H9 (cell line): ENCODE results near the gene BANP. TPM values are rescaled to one million over a fixed set of nuclear protein-coding genes. Genes with fewer than 3 reads are reported as not detected.

Experiments used
- DNase-seq: peaks from one replicate; pipeline ENCODE4 v3.0.0-alpha.2; 2017
- H2AFZ ChIP-seq: one replicate; pipeline ENCODE4 v1.6.1; 2013; ENCODE audit warnings: mild to moderate bottlenecking, low read length, control low read depth, moderate library complexity
- H2AK5ac ChIP-seq: 2 replicates; pipeline ENCODE4 v1.6.1; 2013; ENCODE audit warnings: low read length, control low read depth, mixed read lengths; ENCODE audit not compliant: insufficient read length
- H2BK120ac ChIP-seq: one replicate; pipeline ENCODE4 v1.6.1; 2013; ENCODE audit warnings: low read depth, mild to moderate bottlenecking, low read length, control low read depth, inconsistent platforms; ENCODE audit not compliant: poor library complexity, severe bottlenecking
- H2BK12ac ChIP-seq: 2 replicates; pipeline ENCODE4 v1.6.1; 2013; ENCODE audit warnings: low read length, control low read depth, mixed read lengths, low read depth; ENCODE audit not compliant: insufficient read length
- H2BK15ac ChIP-seq: 2 replicates; pipeline ENCODE4 v1.6.1; 2013; ENCODE audit warnings: low read depth, low read length, control low read depth
- H2BK20ac ChIP-seq: one replicate; pipeline ENCODE4 v1.6.1; 2013; ENCODE audit warnings: low read depth, mild to moderate bottlenecking, low read length, control low read depth, inconsistent platforms; ENCODE audit not compliant: poor library complexity, severe bottlenecking
- H2BK5ac ChIP-seq: 2 replicates; pipeline ENCODE4 v1.6.1; 2013; ENCODE audit warnings: low read length, control low read depth, mixed read lengths; ENCODE audit not compliant: insufficient read length
- H3K14ac ChIP-seq: 2 replicates; pipeline ENCODE4 v1.6.1; 2013; ENCODE audit warnings: low read length, control low read depth; ENCODE audit not compliant: insufficient read depth
- H3K18ac ChIP-seq: 2 replicates; pipeline ENCODE4 v1.6.1; 2013; ENCODE audit warnings: low read depth, mild to moderate bottlenecking, mixed read lengths, low read length, control low read depth; ENCODE audit not compliant: insufficient read length
- H3K23ac ChIP-seq: 2 replicates; pipeline ENCODE4 v1.6.1; 2013; ENCODE audit warnings: low read length, control low read depth, mixed read lengths, low read depth; ENCODE audit not compliant: insufficient read length
- H3K23me2 ChIP-seq: 2 replicates; pipeline ENCODE4 v1.6.1; 2013; ENCODE audit warnings: low read depth, mild to moderate bottlenecking, mixed read lengths, low read length, control low read depth; ENCODE audit not compliant: insufficient read length, poor library complexity, severe bottlenecking
- H3K27ac ChIP-seq: 2 replicates; pipeline ENCODE4 v1.5.1; 2013; ENCODE audit warnings: low read length, control low read depth, mixed read lengths, low read depth; ENCODE audit not compliant: insufficient read length
- H3K27me3 ChIP-seq: 2 replicates; pipeline ENCODE4 v1.6.1; 2013; ENCODE audit warnings: low read length, control low read depth, inconsistent platforms; ENCODE audit not compliant: insufficient read depth
- H3K4ac ChIP-seq: 2 replicates; pipeline ENCODE4 v1.6.1; 2013; ENCODE audit warnings: low read depth, mild to moderate bottlenecking, control low read depth, inconsistent platforms, low read length, moderate library complexity
- H3K4me1 ChIP-seq: 2 replicates; pipeline ENCODE4 v1.6.1; 2013; ENCODE audit warnings: low read length, control low read depth, inconsistent platforms; ENCODE audit not compliant: insufficient read depth
- H3K4me2 ChIP-seq: 2 replicates; pipeline ENCODE4 v1.6.1; 2013; ENCODE audit warnings: low read length, control low read depth, mixed read lengths; ENCODE audit not compliant: insufficient read length, insufficient read depth
- H3K56ac ChIP-seq: 2 replicates; pipeline ENCODE4 v1.6.1; 2013; ENCODE audit warnings: low read depth, mild to moderate bottlenecking, mixed read lengths, low read length, control low read depth; ENCODE audit not compliant: insufficient read length
- H3K79me1 ChIP-seq: 2 replicates; pipeline ENCODE4 v1.6.1; 2013; ENCODE audit warnings: low read depth, mild to moderate bottlenecking, moderate library complexity, low read length, control low read depth, inconsistent platforms; ENCODE audit not compliant: insufficient read depth, poor library complexity, severe bottlenecking
- H3K79me2 ChIP-seq: 2 replicates; pipeline ENCODE4 v1.6.1; 2013; ENCODE audit warnings: low read length, control low read depth, inconsistent platforms; ENCODE audit not compliant: insufficient read depth
- H3K9ac ChIP-seq: 2 replicates; pipeline ENCODE4 v1.6.1; 2013; ENCODE audit warnings: low read length, control low read depth, mixed read lengths; ENCODE audit not compliant: insufficient read length; ENCODE audit errors: extremely low read depth
- H3K9me3 ChIP-seq: one replicate; pipeline ENCODE4 v1.6.1; 2013; ENCODE audit warnings: low read depth, low read length, inconsistent platforms; ENCODE audit not compliant: control insufficient read depth
- H3T11ph ChIP-seq: one replicate; pipeline ENCODE4 v1.6.1; 2013; ENCODE audit warnings: mild to moderate bottlenecking, low read length, control low read depth, inconsistent platforms
- H4K20me1 ChIP-seq: one replicate; pipeline ENCODE4 v1.6.1; 2013; ENCODE audit not compliant: control insufficient read depth, insufficient read length, insufficient read depth
- H4K5ac ChIP-seq: 2 replicates; pipeline ENCODE4 v1.6.1; 2013; ENCODE audit warnings: low read depth, mild to moderate bottlenecking, mixed read lengths, low read length, control low read depth; ENCODE audit not compliant: insufficient read length
- H4K8ac ChIP-seq: replicated peaks from 2 replicates; pipeline ENCODE4 v1.6.1; 2013; ENCODE audit warnings: low read length, control low read depth, mixed read lengths, low read depth; ENCODE audit not compliant: insufficient read length
- H4K91ac ChIP-seq: 2 replicates; pipeline ENCODE4 v1.6.1; 2013; ENCODE audit warnings: low read depth, mild to moderate bottlenecking, moderate library complexity, mixed read lengths, low read length, control low read depth; ENCODE audit not compliant: insufficient read length
- H3K27ac Mint-ChIP-seq, 3 experiments: 2 replicates in 2 of 3; 3 replicates in 1 of 3; pipeline ENCODE4 v1.8.0; 2020 to 2021; ENCODE audit warnings: mixed read lengths in 3 of 3, mild to moderate bottlenecking in 1 of 3, moderate library complexity in 1 of 3
- H3K27me3 Mint-ChIP-seq: 2 replicates; pipeline ENCODE4 v1.8.0; 2021; ENCODE audit warnings: low read depth, mild to moderate bottlenecking, moderate library complexity, mixed read lengths
- H3K36me3 Mint-ChIP-seq, 3 experiments: 2 replicates in 2 of 3; 3 replicates in 1 of 3; pipeline ENCODE4 v1.8.0; 2020 to 2021; ENCODE audit warnings: low read depth in 3 of 3, mixed read lengths in 3 of 3; ENCODE audit not compliant: insufficient read depth in 1 of 3
- H3K4me1 Mint-ChIP-seq, 2 experiments: 2 replicates each; pipeline ENCODE4 v1.8.0; 2020; ENCODE audit warnings: mixed read lengths in 2 of 2
- H3K4me3 Mint-ChIP-seq, 2 experiments: 2 replicates in 1 of 2; 3 replicates in 1 of 2; pipeline ENCODE4 v1.8.0; 2020 to 2021; ENCODE audit warnings: mild to moderate bottlenecking in 2 of 2, mixed read lengths in 2 of 2, moderate library complexity in 1 of 2
- H3K9me3 Mint-ChIP-seq, 2 experiments: 2 replicates in 1 of 2; 3 replicates in 1 of 2; pipeline ENCODE4 v1.8.0; 2020; ENCODE audit warnings: mild to moderate bottlenecking in 2 of 2, mixed read lengths in 2 of 2, moderate library complexity in 1 of 2
- CTCF ChIP-seq: fragments of 200-600 bp; sonication (generic); conservative IDR thresholded peaks from 3 replicates; pipeline ENCODE4 v1.8.0; 2021; ENCODE audit warnings: antibody characterized with exemption, mild to moderate bottlenecking
- WGBS: extraction: QIAGEN DNeasy Blood & Tissue Kit; methylation state at CpG from one replicate; pipeline ENCODE4 v1.1.7; 2013; ENCODE audit warnings: missing lambda C conversion rate, low lambda C conversion rate, mixed read lengths; ENCODE audit not compliant: insufficient read length; ENCODE audit errors: extremely low coverage; 5-methylcytosine and 5-hydroxymethylcytosine counted together
- total RNA-seq: library from RNA; stranded (reverse); gene quantifications from 2 replicates; pipeline ENCODE4 v1.2.1, GENCODE V29; 2021

BANP gene
- total RNA-seq, 1 experiment from 2014 or later, result 24.9 TPM

- TF ChIP-seq CTCF, result no peak
- no peak overlapping the region for H3K27ac Mint-ChIP-seq
- H3K9me3 Mint-ChIP-seq, result no peaks in the 10 kb centered on the region; a peak in 1 of 5 replicates
- H3K79me2 ChIP-seq, result no peaks in the 10 kb centered on the region
- H3K79me1 ChIP-seq, result no peaks in the 10 kb centered on the region
- H3K27me3 ChIP-seq, result no peaks in the 10 kb centered on the region
- no peak overlapping the region for H3K56ac ChIP-seq
- no peak overlapping the region for H2AFZ ChIP-seq
- no peak overlapping the region for H4K91ac ChIP-seq
- H2BK12ac ChIP-seq, result no peak overlapping the region
- H2BK15ac ChIP-seq, result no peak overlapping the region
- no peaks in the 10 kb centered on the region for H3K27me3 Mint-ChIP-seq
- H3K9ac ChIP-seq, result no peak overlapping the region
- H3K9me3 ChIP-seq, result no peaks in the 10 kb centered on the region
- H3K4me2 ChIP-seq, result no peak overlapping the region
- no CpG with 5 or more reads among the region's 10 CpGs for WGBS
- H3K4me3 Mint-ChIP-seq, result no peak overlapping the region
- H3T11ph ChIP-seq, result no peak overlapping the region
- H3K27ac ChIP-seq, result no peak overlapping the region
- H3K4ac ChIP-seq, result no peak overlapping the region
- H4K5ac ChIP-seq, result no peak overlapping the region
- H2BK5ac ChIP-seq, result no peak overlapping the region
- H3K18ac ChIP-seq, result no peak overlapping the region
- H3K14ac ChIP-seq, result no peak overlapping the region
- no peaks in the 10 kb centered on the region for H3K4me1 ChIP-seq
- H2BK20ac ChIP-seq, result no peak overlapping the region
- no peak overlapping the region for H4K8ac ChIP-seq
- no peak overlapping the region for H2BK120ac ChIP-seq
- peaks cover 2 to 25% (median 7%) of the 10 kb centered on the region in 3 experiments; a peak in 6 of 7 replicates for H3K36me3 Mint-ChIP-seq
- H3K4me1 Mint-ChIP-seq, result peaks cover 4 to 10% of the 10 kb centered on the region in 2 experiments
- H3K23ac ChIP-seq, result no peak overlapping the region
- H4K20me1 ChIP-seq, result no peaks in the 10 kb centered on the region
- no peak for DNase-seq
- H3K23me2 ChIP-seq, result no peaks in the 10 kb centered on the region
- H2AK5ac ChIP-seq, result no peak overlapping the region
Observed at GRCh38 chr16:88066234-88066633, 115.0 kb downstream of the BANP start.
